Superior temporal gyrus (tissue), 1 donor: Measurements from ENCODE around the gene MROH7.

Experiments used
- DNase-seq: peaks from one replicate; pipeline ENCODE4 v3.0.0-alpha.2; 2016; ENCODE audit errors: extremely low spot score

Gene MROH7

GRCh38 chr1:54640863-54641836 lies at the start of gene MROH7:
Gene MROH7 (plus strand): TSS chr1:54641786. CDS start chr1:54652927, 11,141 bp downstream.
- no peak for DNase-seq

- no peak for DNase-seq
Observed at GRCh38 chr1:54593571-54594160, 47.9 kb upstream of the MROH7 start.

GRCh38 chr1:54594463-54594862 lies 47.1 kb upstream of the MROH7 start:
- DNase-seq, result no peak

GRCh38 chr1:54595956-54596498 lies 45.6 kb upstream of the MROH7 start:
- no peak for DNase-seq

GRCh38 chr1:54596756-54597155 lies 44.8 kb upstream of the MROH7 start:
- DNase-seq, result no peak

- no peak for DNase-seq
Observed at GRCh38 chr1:54597455-54598030, 44.0 kb upstream of the MROH7 start.

DNA sequence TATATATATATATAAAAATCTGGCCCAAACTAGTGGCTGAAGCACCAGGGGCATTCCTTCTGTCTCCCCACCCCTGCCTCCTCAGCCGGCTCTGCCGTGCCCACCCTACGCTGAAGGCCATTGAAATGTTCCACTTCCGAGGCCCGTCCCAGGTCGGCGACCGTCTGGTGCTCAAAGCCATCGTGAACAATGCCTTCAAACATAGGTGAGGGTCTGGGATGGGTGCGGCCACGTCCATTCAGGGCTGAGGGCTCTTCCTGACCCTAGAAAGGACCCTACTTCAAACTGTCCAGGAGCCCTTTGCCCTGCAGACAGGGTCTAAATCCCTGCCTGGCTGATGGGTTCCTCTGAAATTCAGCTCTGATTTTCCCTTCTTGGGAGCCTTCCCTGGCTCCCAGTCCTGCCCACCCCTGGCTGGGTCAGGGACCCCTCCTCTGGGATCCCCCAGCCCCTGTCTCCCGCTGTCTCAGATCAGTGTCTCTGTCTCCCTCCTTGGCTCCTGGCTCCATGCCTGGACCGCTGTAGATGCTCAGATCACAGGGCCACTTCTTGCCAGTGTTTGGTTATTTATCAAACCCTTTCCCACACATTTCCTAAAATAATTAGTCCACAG lies 42.3 kb upstream of the MROH7 start:
- no peak for DNase-seq

- no peak for DNase-seq
Observed at GRCh38 chr1:54600947-54601721, 40.5 kb upstream of the MROH7 start.

DNA sequence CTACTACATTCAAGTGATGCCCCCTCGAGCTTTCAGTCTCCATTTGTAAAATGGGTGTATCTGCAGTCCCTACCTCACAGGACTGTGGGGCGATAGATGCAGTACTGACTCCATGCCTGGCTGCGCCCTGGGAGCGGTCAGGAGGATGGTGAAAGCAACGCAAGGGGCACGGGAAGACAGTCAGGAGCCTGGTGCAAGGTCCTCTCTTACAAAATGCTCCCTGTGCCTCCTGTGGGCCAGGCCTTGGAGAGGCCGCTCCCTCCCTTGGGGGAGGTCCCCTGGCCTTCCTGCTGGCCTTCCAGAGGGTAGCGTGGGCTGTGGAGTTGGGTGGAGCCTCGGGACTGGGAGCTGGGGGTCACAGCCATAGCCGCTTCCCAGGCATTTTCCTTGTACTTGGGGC lies 39.9 kb upstream of the MROH7 start:
- no peak for DNase-seq

- no peak for DNase-seq
Observed at GRCh38 chr1:54602554-54602953, 39.0 kb upstream of the MROH7 start.

DNA sequence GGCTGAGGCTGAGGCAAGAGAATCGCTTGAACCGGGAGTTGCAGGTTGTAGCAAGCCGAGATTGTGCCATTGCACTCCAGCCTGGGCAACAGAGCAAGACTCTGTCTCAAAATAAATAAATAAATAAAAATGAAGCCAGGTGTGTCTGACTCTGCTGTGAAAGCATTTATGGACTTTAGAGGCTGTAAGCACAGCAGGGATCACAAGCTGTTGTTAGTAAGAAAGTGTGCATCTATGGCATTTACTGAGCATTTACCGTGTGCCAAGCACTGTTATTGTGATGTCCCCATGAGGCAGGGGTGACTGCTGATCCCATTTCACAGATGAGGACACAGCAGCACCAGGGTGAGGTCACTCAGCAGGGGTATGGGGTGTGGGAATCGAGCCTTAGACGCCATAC lies 38.3 kb upstream of the MROH7 start:
- DNase-seq, result no peak

DNA sequence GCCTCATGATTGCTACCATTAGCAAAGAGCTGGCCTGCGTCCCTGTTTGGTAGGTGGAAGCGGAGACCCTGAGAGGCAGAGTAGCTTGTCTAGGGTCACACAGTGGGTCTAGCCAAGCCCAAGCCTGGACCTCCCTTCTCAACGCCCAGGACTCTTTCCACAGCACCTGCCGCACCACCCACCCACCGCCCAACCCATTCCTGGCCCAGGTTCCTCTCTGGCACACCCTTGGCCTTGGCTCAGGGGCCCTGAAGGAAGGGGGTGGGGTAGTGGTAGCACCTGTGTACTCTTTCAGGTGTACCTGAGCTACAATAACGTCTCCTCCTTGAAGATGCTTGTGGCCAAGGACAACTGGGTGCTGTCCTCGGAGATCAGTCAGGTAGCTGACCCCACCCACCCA lies 37.5 kb upstream of the MROH7 start:
- no peak for DNase-seq

DNA sequence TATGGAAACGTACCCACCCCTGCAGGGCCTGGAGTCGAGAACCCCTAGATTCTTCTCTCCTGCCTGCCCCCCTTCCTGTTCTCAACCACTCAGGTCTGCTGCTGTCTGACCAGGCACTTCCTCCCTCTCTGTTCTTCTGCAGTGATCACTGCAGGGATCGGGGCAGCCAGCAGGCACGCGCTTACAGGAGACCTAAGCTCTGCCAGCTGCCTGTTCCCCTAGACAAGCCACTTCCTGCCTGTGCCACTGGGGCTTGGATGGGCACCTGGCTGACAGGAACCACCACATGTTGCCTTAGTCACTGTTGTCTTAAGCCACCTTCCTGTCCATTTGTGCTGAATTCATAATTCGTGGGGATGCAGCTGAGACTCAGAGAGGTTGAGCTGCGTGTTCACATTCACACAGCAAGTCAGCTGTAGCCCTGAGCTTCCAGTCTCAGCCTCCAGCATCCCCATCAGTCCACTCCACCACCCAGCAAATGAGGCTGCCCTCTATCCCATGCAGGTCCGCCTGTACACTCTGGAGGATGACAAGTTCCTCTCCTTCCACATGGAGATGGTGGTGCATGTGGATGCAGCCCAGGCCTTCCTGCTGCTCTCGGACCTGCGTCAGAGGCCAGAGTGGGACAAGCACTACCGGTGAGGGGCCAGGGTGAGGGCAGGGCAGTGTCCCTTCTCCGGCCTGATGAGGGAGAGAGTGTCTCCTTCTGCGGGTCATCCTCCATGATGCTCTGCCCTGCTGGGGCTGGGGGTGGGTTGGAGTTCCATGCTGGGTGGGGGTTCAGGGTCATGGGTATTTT lies 36.8 kb upstream of the MROH7 start:
- DNase-seq, result no peak

DNA sequence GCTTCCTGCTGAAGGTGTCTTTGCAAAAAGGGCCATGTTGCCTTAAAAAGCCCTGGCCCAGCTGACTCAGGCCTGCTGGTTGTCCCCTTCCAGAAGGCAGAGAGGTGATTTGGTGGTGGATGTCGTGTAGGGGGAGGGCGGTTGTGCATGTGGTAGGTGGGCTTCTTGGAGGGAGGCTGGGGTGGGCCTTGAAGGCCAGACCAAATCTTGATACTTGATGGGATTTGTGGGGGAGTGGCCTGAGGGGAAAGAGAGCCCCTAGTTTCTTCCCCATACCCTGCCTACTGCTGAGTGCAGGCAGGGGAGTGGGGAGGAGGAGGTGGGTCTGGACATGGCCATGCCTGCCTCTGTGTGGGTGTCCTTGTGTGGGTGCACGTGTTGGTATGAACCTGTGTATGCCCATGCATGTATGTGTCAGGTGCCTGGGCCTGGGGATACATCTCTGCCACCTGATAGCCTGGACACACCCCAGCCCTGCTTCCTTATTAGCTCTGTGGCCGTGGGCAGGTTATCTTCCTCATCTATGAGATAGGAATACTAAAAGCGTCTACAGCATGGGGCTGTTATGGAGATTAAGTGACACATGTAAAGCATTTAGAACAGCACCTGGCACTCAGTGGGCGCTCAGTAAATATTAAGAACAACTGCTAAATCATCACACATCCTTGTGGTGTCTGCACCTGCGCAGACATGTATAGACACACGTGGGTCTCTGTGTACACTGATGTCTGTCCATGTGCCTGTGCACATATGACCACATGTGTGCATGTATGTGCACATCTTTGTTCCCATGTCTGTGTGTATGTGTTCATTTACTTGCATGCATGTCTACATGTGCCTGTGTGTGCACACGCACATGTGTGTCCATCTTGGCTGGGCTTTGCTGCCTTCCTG lies 35.2 kb upstream of the MROH7 start:
- no peak for DNase-seq

GRCh38 chr1:54606990-54607325 lies 34.6 kb upstream of the MROH7 start:
- no peak for DNase-seq

DNA sequence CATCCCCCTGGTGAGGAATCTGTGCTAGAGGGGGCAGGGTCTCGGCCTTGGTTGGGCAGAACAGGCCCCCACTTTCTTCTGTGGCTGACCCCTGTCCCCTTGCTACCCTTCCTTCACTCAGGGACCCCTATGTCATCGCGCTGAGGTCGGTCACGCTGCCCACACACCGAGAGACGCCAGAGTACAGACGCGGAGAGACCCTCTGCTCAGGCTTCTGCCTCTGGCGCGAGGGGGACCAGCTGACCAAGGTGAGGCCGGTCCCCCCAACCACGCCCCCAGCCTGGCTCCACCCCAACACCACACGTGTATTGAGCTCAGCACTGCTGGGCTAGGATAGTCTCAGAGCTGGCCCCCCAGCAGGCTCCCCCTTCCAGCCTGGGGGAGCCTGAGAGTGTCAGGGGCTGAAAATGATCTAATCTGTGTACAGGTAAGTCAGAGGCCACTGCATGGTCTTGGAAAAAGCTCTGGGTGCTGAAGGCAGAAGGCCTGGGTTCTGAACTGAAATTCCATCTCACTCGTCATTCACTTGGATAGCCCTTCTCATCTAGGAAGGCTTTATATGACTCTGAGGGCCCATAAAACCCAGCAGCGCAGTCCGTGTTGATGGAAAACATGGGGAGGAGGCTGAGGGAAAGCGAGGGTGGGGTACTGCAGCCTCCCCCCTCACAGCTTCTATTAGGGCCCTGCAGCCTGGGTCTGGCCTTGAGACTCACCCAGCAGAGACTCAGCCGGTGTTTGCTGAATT lies 33.6 kb upstream of the MROH7 start:
- DNase-seq, result no peak

DNA sequence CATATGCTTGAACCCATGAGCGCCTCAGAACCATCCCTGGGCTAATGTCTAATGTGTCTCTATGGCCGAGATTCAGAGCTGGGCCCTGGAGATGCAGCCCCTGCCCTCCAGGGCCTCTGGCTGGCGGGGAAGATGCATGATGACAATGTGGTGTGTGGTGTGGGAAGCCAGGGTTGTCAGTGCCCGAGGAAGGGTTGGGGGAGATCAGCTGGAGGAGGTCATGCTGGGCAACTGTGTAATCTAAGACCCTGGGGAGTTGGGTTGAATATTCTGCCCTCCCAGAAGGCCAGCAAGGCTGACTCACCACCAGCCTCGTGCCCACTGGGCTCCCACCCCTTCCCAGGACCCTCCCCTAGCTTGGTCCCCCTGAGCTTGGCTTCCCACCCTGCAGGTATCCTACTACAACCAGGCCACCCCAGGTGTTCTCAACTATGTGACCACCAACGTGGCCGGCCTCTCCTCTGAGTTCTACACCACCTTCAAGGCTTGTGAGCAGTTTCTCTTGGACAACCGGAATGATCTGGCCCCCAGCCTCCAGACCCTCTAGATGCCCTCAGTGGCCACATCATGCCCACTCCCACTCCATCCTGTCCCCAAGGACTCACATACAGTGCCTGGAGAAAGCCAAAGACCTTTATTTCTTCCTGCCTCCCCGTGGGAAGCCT lies 32.9 kb upstream of the MROH7 start:
- DNase-seq, result no peak

DNA sequence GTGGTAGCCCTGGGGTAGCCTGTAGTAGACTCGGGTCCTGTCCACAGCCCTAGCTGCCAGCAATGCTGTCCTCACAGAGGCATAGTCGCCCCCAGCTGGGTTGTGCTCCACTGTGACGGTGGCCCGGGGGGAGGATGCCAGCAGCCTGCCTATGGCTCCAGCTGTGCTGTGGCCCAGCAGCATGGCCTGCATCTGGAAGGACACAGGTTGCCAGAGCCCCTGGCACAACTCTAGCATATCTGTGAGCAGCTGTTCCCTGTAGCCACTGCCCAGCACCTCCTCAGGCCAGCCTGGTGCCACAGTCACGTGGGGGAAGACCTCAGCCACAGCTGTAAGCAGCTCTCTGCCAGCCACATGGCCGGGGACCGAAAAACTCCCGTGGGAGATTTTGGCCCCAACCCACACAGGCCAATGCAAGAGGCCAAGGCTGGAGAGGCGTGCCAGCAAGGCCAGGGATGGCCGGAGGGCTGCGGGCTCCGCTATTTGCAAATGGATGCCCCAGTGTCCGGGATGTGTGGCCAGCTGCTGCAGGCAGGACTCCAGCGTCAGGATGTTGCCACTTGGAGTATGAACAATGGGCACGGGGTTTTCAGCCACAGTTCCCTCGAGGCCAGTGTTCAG lies 32.2 kb upstream of the MROH7 start:
- peak; percentile 33 for DNase-seq
